ENCODE data around the gene SAMD13.

- no peak for TF ChIP-seq CTCF (IDR thresholded peaks at IDR 0.05)
- no peak for TF ChIP-seq POLR2AphosphoS5 (IDR thresholded peaks at IDR 0.05)
Observed at GRCh38 chr1:84350104-84350503, 48.6 kb downstream of the SAMD13 start.
